ENCODE results near the gene CSHL1.

DNA sequence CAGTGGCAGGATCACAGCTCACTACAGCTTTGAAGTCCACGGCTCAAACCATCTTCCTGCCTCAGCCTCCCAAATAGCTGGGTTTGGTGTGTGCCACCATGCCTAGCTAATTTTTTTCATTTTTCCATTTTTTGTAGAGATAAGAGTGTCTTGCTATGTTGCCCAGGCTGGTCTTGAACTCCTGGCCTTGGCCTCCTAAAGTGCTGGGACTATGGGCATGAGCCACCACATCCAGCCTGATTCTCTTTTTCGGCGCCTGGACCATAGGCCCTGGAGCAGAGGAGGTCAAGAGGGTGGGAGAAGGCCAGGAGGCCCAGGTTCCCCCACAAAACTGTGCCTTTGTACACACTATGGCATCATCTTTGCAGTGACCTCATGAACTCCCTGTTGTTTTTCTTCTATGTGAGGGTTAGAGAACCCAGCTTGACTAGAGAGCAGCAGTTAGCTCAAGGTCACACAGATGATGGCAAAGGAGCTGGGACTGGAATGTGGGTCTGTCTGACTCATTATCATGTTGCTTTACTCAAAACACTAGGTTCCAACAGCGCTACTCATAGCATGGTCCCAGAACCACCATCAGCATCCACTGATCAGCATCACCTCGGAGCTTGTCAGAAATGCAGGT, 45.4 kb upstream of the CSHL1 start:
- TF ChIP-seq, protein P1, sequence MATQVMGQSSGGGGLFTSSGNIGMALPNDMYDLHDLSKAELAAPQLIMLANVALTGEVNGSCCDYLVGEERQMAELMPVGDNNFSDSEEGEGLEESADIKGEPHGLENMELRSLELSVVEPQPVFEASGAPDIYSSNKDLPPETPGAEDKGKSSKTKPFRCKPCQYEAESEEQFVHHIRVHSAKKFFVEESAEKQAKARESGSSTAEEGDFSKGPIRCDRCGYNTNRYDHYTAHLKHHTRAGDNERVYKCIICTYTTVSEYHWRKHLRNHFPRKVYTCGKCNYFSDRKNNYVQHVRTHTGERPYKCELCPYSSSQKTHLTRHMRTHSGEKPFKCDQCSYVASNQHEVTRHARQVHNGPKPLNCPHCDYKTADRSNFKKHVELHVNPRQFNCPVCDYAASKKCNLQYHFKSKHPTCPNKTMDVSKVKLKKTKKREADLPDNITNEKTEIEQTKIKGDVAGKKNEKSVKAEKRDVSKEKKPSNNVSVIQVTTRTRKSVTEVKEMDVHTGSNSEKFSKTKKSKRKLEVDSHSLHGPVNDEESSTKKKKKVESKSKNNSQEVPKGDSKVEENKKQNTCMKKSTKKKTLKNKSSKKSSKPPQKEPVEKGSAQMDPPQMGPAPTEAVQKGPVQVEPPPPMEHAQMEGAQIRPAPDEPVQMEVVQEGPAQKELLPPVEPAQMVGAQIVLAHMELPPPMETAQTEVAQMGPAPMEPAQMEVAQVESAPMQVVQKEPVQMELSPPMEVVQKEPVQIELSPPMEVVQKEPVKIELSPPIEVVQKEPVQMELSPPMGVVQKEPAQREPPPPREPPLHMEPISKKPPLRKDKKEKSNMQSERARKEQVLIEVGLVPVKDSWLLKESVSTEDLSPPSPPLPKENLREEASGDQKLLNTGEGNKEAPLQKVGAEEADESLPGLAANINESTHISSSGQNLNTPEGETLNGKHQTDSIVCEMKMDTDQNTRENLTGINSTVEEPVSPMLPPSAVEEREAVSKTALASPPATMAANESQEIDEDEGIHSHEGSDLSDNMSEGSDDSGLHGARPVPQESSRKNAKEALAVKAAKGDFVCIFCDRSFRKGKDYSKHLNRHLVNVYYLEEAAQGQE (IDR thresholded peaks at IDR 0.05; ENCODE audit: insufficient read depth in 1 of 2, low read depth in 2 of 2, low read length in 2 of 2) = no peak
- TF ChIP-seq POLR2AphosphoS5 (IDR thresholded peaks at IDR 0.05; ENCODE audit: low read depth, low read length) (no peak), TAF1 (IDR thresholded peaks at IDR 0.05; ENCODE audit: borderline replicate concordance, insufficient read depth, low read length) (no peak), FOXP2 (optimal IDR thresholded peaks at IDR 0.05; ENCODE audit: borderline replicate concordance, extremely low read depth, extremely low read length, insufficient read depth) (no peak), SIN3A (IDR thresholded peaks at IDR 0.05; ENCODE audit: borderline replicate concordance, insufficient read depth, low read length) (no peak)
